ENCODE results near the gene DPM1.

Gene DPM1

DNA sequence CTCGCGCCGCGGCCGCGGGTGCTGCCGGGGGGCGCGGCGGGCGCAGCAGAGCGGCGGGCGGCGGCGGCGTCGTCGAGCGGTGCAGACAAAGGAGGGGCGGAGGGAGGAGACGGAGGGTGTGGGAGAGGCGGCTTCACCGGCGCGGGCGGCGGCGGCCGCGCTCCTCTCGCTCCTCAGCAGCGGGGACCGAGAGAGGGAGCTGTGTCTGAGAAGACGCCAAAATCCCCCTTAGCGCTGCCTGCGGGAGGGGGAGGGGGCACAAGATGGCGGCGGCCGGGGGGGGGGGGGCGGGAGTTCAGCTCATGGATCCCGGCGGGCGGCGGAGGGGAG, 27.4 kb downstream of the DPM1 start:
- DNase-seq (ENCODE audit: low read depth in 3 of 3) = no peak

DNA sequence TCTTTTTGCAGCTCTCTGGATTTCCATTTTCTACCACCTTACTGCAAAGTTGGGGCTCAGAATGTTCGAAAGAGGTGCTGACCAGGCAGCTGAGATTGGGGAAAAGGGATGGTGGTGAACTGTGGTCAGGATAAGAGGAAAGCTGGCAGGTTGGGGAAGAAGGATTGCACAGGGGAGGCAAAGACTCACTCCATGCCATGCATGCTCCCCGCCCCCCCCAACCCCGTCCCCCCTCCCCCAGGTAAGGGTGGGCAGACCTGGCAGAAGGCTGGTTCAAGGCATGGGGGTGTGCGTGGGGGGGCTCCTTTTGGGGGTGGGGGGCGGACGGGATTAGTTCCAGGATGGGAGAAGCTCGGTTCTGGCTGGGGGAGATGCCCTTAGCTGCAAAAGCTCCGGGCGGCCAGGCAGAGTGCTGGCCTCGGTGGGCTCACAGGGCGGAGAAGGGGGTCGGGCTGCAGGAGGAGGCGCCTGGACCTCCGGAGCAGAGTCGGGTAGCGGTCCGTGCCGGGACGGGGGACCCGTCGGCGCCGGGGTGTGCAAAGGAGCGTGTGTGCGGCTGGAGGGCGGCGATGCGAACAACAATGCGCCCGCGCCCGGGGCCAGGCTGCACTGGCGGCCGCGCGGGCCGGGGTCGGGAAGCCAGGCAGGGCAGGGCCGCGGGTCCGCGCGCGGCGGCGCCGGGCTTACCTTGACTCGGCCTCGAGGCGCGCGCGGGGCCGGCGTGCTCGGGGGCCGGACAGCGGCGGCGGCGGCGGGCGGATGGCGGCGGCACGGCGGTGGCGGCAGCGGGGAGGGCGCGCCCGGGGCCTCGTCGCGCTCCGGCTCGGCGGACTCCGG, 28.0 kb downstream of the DPM1 start:
- peak in 2 of 3 experiments; percentile 7 to 26 for DNase-seq (ENCODE audit: low read depth in 3 of 3)

DNA sequence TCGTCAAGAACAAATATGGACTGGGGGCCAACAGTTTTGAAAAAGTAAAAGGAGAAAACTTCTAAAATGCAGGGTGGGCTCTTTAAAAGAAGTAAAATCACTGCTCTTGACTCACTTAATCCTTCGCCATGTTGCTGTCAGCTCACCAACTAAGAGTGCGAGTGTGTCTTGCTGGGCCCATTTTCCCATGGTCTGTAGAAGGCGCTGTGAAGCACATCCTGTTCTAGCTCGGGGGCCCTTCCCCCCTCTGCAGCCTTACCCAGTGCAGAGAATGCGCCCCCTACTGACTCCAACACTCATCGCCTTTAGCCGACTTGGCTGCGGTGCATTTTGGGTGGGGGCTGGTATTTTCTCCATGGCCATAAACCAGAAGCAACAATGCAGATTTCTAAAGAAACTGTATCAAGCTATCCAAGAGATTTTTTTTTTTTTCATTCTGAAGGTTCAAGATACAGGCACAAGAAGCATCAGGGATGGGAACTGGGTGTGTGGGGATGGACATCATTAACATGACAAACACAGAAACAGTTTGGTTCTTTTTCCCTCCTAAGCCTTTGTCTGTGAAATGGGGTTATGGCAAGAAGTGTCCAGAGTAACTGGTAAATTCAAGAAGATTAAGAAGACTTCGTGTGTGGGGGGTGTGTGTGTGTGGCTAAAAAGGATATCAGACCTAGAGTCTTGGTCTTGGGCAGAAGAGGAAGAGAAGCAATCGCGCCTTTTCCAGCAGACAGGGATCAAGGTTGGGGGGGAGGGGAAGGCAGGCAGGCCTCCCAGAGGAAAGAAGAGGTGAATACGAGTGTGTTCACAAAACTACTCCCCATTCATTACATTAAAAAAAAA, 28.8 kb downstream of the DPM1 start:
- DNase-seq (ENCODE audit: low read depth in 3 of 3) = peak; percentile 68 to 87 (median 83)

DNA sequence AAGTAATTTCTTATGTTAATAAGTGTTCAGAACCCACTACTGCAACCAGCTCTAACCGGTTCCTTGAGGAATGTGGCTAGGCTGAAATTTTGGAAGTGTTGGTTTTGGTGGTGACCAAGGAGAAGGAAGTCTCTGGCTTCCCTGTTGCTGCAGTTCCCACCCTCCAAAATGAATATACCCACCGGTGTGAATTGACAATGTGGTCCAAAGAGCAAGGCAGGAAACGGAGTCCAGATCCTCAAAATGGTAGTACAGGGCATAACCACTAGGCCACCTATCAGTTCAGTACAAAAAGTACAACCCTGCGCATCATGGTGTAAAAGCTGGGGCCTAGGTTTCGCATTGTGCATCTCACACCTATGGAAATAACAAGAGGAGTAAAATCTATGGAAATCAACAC, 29.9 kb downstream of the DPM1 start:
- no peak for DNase-seq (ENCODE audit: low read depth in 3 of 3)

DNA sequence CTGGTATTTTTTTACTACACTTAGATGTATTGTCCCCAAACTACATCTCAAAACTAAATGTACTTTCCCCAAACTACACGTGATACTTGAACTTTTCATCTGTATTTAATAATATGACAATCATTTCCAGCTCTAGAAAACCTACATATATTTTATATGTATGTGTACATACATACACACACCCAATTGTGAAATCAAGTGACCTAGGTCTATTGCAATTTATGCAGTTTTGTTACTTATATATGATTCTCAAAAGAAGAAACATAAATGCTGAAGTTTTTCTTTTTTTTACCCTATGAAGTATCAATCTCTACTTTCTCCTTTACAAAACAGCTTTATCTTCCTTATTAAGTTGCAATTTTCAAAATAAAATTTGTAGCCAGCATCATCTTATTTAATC, 31.8 kb downstream of the DPM1 start:
- no peak for DNase-seq (ENCODE audit: low read depth in 3 of 3)

DNA sequence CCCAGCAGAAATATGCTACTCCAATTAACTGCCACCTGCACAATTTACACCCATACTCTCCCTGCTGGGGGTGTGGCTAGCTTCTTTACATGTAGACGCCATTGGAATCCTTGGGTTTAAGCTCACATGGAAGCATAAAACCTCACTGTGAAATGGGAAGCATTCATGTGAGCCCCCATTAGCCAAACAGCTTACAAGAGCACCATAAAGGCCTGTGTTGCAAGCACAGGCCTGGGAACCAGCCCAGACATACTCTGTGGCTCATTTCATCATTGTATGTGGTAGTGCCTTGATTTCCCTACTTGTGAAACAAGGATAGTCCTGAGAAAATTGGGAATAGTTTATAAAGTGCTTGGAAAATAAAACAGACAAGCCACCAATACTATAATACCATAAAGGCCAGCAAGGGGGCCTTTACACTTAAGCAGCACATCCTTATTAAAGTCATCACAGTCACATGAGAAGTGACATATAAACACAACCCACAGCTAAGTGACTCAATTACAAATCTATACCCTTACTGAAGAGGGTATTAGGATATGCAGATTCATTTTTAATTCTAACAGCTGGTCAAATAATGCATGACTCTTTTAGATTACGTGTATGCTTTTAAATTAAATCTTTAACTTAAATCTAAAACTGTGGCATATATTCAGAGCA, 33.9 kb downstream of the DPM1 start:
- no peak for DNase-seq (ENCODE audit: low read depth in 3 of 3)

DNA sequence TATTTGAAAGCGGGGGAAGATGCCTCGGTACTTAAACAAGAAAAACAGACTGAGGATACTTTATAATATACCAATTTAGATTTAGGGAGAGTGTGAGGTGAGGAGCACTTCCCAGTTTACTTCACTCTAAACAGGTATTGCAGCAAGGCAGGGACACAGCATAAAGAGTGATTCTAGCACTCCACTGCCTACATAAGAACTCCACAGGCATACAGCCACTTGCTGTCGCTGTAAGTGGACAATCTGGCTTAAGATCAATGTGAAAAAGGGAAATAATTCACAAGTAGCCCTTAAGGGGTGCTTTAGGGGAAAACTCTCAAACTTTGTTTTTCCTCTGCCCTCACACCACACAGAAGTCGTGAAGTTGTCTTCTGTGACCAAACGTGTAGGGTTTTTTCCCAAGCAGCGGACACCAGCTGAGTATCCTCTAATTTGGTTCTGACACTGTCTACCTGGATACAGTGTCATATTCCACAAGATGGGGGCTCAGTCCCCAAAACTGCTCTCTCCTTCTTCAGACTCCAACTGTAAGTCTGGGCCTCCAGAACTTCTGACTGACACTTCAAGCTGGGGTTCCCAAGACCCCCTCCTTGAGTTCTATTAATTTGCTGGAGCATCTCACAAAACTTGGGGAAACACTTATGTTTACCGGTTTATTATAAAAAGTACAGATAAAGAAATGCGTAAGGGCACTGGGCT, 36.4 kb downstream of the DPM1 start:
- no peak for DNase-seq (ENCODE audit: low read depth in 3 of 3)

DNA sequence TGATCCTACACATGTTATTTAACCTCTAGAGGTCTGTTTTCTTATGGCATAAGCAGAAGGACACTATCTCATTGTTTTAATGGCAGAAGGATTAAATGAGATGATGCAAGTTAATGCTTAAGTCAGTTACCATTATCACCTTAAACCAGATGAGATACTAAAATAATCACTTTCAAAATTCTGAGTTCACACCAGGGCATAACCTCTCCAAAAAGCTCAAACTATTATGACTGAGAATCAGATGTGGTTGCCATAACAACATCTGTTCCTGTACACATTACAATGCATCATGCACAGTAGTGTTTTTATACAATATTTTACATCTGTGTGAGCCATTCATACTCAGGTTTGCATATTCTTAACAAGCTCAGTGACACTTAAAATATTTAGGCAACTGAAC, 37.3 kb downstream of the DPM1 start:
- DNase-seq (ENCODE audit: low read depth in 3 of 3) = no peak

DNA sequence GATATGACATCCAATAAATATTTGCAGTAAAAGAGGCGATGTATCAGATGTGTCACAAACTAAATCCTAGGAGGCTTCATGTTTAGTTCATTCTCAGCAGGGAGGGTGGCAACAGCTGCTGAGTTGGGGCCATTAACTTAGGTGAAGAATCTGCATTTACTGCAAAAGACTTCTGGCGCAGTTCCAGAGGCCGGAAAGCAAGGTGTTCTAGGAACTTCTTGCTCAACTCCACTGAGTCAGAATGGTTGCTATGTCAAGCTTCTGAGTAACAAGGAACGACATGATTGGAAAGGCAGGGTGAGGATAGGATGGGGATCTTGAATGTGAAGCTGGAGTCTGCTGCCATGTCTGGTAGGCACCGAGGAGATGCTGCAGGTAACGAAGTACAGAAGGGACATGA, 38.8 kb downstream of the DPM1 start:
- no peak for DNase-seq (ENCODE audit: low read depth in 3 of 3)

DNA sequence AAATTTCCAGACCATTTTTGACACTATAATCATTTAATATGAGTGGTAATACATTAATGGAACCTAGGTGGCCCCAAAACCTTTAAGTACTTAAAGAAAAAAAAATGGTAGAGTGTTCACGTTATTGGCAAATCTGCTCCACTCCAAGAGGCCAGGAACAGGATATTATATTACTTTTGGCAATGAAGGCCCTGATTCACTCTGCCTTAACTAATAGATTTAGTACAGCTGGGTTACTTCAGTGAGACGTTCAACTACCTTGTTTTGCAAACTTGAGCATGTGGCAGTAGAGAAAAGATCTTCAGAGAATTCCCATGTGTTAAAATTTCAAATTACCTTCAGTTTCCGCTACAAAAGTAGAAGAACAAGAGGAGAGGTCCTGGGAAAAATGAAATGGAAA, 39.9 kb downstream of the DPM1 start:
- DNase-seq (ENCODE audit: low read depth in 3 of 3) = no peak

DNA sequence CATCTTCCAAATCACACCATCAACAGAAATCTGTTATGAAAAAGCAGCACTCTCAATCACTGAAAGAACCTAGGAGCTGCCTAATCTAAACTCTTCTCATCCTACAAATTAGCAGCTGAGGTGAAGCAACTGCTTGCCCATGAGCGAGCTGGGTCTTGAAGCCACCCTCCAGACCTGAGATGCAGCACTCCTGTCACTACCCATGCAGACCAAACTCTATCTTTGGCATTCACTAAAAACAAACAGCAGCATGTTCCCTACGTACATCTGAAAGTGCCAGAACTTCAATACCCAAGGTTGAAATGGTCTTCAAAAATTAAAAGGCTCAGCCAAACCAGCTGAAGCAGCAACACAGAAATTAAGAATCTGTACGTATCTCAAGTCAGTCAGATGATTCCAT, 41.4 kb downstream of the DPM1 start:
- DNase-seq (ENCODE audit: low read depth in 3 of 3) = no peak

DNA sequence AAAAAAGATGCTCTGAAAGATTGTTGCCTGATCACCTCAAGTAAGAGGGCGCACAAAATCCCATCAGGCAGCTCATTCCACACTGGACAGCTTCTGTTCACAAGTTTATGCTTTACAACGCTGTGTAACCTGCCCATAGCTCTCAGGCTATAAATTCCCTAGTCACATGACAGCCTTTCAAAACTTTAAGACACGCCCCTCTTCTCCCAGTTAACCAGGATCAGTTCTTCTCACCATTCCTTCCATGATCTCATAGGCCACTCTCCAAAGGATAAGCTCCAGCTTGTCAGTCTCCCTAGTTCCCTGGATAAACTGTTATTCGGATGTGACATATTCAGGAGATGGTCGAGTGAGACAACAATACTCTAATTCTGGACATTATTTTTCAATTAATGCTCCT, 42.1 kb downstream of the DPM1 start:
- DNase-seq (ENCODE audit: low read depth in 3 of 3) = no peak

DNA sequence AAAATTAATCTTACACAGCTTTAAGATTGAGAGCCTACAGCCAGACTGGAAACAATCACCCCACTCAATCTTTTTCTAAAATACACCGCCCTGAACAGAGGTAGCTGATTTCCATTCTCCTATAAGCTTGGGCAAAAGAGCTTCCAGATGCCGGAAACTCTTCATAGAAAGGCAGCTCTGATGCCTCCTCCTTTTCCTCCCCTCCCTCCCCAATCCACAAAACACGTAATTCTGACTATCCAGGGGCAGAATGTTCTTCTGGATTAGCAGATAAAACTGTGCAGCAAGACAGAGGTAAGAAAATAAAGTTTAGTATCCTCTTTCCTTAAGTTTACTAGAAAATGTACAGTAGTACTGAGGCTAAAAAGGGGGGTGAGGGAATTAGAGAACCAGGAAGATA, 42.9 kb downstream of the DPM1 start:
- DNase-seq (ENCODE audit: low read depth in 3 of 3) = no peak

DNA sequence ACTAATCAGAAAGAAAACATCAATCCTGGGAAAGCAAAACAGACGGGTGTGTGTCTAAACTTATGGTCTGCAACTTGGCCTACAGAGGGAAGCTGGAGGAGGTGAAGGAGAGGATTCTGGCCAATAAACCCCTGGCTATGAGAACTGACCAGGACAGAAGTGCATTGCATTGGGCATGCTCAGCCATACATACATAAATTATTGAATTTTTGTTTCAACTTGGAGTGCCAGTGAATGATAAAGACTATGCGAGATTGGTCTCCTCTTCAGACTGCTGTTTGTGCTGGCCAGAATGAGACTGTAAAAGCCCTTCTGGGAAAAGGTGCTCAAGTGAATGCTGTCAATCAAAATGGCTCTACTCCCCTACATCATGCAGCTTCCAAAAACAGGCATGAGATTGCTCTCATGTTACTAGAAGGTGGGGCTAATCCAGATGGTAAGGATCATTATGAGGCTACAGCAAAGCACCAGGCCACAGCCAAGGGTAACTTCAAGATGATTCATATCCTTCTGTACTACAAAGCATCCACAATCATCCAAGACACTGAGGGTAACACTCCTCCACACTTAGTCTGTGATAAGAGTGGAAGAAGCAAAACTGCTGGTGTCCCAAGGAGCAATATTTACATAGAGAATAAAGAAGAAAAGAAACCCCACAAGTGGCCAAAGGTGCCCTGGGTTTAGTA, 44.5 kb downstream of the DPM1 start:
- DNase-seq (ENCODE audit: low read depth in 3 of 3) = no peak

DNA sequence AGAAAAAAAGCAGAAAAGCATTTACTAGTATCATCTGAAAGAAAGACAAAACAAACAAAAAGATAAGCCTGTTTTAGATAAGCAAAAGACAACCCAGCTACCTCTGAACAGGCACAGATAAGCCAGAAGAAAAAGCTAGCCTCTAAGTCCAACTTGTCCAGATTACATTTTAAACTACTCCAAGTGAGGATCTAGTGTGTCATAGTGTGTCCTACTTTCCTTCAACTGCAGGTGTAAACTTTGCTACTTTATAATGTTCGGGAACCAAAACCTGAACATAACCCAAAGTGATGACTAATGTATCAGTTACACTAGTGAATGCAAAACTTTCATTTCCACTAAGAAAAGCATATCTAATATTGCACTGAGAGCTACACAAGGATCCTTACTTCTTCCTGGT, 46.6 kb downstream of the DPM1 start:
- no peak for DNase-seq (ENCODE audit: low read depth in 3 of 3)

DNA sequence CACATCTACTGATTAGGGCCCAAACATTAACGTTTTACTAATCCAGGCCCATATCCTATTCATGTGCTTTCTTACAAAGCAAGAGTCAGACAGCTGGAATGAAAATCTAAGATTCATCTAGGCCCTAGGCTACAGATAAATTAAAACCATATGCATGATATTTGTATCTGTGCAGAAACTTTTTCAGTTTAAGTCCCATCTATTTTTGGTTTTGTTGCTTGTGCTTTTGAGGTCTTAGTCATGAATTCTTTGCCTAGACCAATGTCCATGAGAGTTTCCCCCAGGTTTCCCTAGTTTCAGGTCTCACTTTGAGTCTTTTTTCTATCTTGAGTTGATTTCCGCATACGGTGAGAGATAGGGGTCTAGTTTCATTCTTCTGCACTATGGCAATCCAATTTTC, 47.3 kb downstream of the DPM1 start:
- no peak for DNase-seq (ENCODE audit: low read depth in 3 of 3)

DNA sequence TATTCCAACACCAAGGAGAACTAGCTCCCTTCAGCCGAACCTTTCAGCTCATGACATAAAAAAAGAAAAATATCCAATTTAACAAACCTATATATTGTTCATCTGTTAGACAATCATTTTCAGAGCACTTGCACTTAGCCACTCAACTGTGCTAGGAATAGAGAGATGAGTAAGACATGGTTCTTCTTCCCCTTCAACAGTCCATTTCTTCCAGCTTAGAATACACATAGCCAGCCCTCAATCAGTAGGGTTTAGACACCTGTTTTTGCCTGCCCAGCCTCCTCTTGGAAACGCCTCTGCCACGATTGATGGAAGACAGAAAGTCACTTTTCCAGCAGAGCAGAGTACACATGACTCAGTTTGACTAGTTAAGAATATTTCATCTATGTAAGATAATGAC, 48.9 kb downstream of the DPM1 start:
- no peak for DNase-seq (ENCODE audit: low read depth in 3 of 3)

DNA sequence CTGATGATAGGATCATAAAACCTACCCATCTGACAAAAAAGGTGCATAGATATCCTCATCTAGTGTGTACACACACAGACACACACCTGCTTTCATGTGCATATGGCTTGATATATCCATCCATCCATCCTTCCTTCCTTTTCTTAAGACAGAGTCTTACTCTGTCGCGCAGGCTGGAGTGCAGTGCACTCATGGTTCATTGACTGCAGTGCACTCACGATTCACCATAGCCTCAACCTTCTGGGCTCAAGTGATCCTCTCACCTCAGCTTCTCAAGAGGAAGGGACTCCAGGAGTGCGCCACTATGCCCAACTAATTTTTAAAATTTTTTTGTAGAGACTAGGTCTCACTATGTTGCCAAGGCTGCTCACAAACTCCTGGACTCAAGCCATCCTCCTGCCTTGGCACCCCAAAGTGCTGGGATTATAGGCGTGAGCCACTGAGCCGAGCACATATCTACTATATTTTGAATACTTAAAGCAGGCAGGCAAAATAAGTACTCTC, 54.2 kb downstream of the DPM1 start:
- DNase-seq (ENCODE audit: low read depth in 3 of 3) = no peak

DNA sequence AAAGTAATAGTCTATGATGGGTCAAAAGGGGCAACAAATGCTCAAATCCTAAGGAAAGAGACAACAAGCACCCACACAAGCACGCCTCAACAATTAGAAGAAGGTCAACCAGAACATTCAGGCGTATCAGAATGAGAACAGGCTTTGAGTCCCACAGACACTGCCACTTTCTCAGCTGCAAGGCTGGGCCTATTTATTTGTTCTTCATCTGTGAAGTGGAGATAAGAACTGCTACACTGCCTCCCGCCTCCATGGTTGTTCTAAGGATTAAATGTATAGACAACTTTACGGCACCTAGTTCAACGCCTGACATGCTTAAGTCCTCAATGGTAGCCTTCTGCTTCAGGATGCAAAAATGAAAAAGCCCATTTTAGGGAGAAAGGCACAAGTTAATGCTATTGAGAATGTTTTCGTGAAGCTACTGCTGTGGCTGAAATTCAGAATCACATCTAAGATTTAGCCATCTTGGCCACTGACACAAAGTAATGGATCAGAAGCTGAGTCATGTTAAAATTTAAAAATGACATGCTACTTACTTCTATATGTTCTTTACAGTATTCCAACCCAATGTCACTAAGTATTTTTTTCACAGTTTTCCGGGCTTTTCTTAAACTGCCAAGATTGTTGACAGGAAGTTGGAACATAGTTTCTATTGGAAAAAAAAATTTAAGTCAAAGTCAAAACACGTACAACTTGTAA, 54.8 kb downstream of the DPM1 start:
- no peak for DNase-seq (ENCODE audit: low read depth in 3 of 3)

DNA sequence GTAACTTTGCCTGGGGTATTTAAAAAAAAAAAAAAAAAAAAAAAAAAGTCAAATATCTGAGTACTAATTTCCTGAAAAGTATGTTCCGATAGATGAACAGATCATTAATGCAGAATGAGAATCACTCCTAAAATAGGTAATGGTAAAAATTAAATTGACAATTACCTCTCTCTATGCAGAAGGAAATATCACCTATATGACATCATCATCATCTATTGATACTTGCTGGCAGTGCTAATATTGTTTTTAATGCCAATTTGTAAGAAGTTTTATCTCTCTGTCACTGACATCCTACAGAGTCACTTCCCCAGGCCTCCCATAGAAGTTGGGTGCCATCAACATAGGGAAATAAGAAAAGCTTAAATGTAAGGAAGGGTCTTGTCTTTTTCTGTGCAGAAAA, 57.0 kb downstream of the DPM1 start:
- DNase-seq (ENCODE audit: low read depth in 3 of 3) = no peak

DNA sequence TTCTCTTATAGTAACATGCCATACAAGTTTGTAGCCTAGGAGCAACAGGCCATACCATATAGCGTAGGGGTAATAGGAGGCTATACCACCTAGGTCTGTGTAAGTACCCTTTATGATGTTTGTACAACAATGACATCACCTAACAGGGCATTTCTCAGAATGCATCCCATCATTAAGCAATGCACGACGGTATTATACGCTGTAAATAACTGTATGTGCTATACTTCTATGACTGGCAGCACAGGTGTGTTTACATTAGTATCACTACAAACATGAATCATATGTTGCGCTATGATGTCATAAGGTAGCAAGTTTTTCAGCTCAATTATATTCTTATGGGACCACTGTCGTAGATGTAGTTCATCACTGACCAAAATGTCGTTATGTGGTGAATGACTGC, 58.1 kb downstream of the DPM1 start:
- DNase-seq (ENCODE audit: low read depth in 3 of 3) = no peak

Data from stimulated activated CD4-positive, alpha-beta T cell treated with anti-CD3 and anti-CD28 coated beads, TNF-alpha, amount 100 ng/mL, for 4 hours (primary cell).